GM19397 (cell line): ENCODE measurements around the gene TNS3.
"Not testable (repeated sequence)": the region's sequence is repeated elsewhere in the genome, so short reads cannot be mapped to it uniquely, and the experiment has no call there.

Source experiments
- ATAC-seq: cut with Tn5 transposase; IDR thresholded peaks from one replicate; pipeline ENCODE4 v1.9.1; 2021; ENCODE audit warnings: mild to moderate bottlenecking, moderate library complexity; ENCODE audit not compliant: unreplicated experiment

Gene TNS3

GRCh38 chr7:47454974-47455871 lies 126.7 kb downstream of the TNS3 start:
- ATAC-seq = no peak

GRCh38 chr7:47454069-47454973 lies 127.6 kb downstream of the TNS3 start:
- ATAC-seq = no peak

DNA sequence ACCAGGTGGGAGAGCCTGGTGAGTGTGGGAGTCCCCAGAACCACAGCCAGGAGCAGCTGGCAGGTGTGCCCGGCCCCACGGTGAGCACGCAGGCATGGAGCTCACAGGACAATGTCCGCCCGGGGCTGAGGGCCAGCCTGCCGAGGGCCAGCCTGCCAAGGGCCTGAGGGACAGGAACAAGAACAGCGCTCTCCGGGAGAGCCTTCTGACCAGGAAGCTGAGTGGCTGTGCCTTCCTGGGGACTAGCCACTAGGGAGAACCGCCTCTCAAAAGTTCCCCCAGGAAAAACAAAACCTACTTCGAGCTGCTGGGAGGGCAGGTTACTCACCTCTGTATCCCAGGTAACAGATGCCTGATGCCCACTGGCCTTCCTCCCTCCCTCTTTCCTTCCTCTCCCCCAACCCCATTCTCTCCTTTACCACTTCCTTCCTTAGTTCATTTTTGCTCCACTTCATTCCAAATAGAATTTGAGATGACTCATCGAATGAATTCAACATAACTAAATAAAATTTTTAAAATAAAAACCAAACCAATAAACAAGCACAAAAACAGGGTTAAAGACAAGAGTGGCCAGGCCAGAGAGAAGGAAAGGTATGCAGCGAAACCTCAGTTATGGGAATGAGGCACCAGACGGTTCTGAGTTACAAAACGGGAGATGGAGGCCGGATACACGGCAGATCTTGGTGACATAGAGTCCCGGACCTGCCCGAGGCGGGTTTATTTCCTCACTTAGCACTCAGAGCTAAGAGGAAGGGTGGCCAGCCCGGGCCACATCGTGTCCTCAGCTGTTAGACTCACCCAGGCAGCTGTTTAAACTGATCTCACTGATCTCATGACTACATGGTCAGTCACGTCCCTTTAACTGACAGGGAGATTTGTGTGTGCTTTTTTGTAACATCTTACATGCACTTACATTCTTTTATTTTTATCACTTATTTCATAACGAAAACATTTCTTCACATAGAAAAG lies 128.5 kb downstream of the TNS3 start:
- no peak for ATAC-seq

DNA sequence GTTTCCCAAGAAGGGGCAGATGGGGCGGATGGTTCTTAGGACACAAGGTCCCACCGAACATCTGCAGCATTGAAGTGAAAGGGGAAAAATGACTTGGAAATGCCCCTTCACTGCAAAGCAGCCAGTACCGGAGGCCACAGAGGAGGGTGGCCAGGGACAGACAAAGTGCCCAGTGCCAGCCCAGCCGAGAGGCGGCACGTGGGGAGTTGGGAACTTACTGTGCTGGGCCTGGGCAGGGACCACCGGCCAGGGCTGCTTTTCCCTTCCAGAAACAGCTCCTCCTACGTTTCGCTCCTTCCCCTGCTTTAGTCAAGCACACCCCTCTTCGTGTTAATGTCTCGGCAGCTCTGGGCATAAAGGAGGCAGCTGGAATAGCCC lies 129.2 kb downstream of the TNS3 start:
- ATAC-seq = no peak

DNA sequence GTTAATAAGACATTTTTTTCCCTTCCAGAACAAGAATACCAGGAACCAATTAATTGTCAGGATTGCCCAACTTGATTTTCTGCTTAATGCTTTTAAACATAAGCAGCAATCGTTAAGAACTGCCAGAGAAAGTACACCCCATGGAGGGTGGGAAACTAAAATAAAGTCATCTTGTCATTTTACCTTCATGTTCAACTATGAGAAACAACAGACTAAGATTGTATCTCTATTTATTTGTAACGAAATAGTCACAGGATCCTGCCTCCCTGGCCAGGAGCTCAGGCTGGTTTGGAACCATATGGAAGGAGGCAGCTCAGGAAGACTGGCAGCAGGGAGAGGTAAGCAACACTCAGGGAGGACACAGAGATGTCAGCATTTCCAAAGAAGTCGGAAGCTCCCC lies 129.6 kb downstream of the TNS3 start:
- ATAC-seq = no peak

DNA sequence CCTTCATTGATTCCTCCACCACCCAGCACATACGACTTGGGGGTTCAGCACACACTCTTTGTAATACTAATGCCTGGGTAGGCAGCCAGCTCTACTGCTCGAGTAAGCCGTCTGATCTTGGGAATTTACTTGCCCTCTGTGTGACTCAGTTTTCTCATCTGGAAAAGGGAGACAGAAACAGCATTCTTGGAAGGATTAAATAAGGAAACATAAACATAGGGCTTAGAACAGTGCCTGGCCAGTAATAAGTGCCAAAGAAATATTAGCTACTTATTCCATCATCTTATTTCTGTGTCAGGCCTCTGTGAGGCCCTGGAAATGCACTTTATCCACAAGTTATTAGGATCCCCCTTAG lies 130.1 kb downstream of the TNS3 start:
- no peak for ATAC-seq

GRCh38 chr7:47449810-47450590 lies 131.9 kb downstream of the TNS3 start:
- no peak for ATAC-seq

DNA sequence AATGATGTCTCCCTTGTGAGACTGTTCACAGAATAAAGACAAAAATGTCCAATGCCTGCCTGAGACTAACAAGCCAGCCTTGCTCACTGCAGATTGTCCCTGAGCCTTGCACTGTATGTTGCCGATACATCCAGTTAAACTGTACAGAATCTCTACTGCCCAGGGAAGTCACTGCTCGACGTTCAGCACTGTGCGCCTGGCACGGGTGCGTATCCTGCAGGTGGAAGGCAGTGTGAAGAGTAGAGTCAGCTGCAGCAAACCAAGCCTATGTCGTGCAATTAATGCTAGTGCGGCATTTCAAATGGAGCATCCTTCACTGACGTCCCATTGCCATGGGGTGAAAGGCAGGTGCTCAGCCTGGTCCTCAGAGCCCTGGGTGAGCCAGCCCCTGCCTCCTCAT lies 132.9 kb downstream of the TNS3 start:
- no peak for ATAC-seq

GRCh38 chr7:47447621-47448349 lies 134.1 kb downstream of the TNS3 start:
- ATAC-seq = no peak

GRCh38 chr7:47446871-47447466 lies 134.9 kb downstream of the TNS3 start:
- no peak for ATAC-seq

GRCh38 chr7:47444376-47445098 lies 137.4 kb downstream of the TNS3 start:
- ATAC-seq = no peak

GRCh38 chr7:47443049-47443448 lies 138.9 kb downstream of the TNS3 start:
- ATAC-seq = no peak

GRCh38 chr7:47442605-47442865 lies 139.4 kb downstream of the TNS3 start:
- no peak for ATAC-seq

GRCh38 chr7:47441796-47442604 lies 139.9 kb downstream of the TNS3 start:
- ATAC-seq = no peak

DNA sequence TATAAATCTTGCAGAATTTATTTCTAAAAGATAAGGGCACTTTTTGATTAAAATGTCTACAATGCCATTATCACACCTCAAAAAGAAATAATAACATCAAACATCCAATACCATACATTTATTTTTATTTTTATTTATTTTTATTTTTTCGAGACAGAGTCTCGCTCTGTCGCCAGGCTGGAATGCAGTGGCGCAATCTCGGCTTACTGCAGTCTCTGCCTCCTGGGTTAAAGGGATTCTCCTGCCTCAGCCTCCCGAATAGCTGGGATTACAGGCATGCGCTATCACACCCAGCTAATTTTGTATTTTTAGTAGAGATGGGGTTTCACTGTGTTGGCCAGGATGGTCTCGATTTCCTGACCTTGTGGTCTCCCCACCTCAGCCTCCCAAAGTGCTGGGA lies 140.9 kb downstream of the TNS3 start:
- ATAC-seq = not testable (repeated sequence)

GRCh38 chr7:47440320-47440719 lies 141.6 kb downstream of the TNS3 start:
- no peak for ATAC-seq

GRCh38 chr7:47439181-47439667 lies 142.7 kb downstream of the TNS3 start:
- ATAC-seq = no peak
